Measurements from ENCODE around the gene MED4. TPM values are rescaled to one million over a fixed set of nuclear protein-coding genes. Genes with fewer than 3 reads are reported as not detected.

Gene MED4
- total and polyA plus RNA-seq, 9 of the 15 experiments (the other 6 are each of a cell fraction or from before 2014, with no cell fraction given): 24.5 to 87.3 (median 58.3) TPM

DNA sequence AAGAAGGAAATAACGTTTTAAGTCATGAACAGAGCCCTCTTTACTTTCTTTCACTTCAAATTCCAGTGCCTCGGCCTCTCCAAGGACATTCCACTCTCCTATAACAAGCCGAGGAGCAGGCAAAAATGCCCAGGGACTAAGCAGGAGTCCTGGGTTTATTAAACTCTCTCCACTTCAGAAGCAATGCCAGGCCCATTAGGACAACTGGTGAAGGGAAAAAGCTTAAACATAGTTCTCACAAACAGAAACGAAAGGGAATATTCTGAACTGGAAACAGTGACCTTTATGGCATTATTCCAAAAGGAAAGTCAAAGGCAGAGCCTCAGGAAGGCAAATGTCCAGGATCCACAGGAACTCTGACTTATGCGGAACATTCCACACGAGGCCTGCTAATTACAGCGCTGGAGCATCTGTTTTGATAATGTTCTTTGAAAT lies 30.9 kb upstream of the MED4 start (continued):
- TF ChIP-seq KDM5B (IDR thresholded peaks at IDR 0.05; ENCODE audit: insufficient replicate concordance, low read depth, low read length) (no peak), NUFIP1 (IDR thresholded peaks at IDR 0.05; ENCODE audit: partially characterized antibody) (no peak)
- TF ChIP-seq, protein P1, sequence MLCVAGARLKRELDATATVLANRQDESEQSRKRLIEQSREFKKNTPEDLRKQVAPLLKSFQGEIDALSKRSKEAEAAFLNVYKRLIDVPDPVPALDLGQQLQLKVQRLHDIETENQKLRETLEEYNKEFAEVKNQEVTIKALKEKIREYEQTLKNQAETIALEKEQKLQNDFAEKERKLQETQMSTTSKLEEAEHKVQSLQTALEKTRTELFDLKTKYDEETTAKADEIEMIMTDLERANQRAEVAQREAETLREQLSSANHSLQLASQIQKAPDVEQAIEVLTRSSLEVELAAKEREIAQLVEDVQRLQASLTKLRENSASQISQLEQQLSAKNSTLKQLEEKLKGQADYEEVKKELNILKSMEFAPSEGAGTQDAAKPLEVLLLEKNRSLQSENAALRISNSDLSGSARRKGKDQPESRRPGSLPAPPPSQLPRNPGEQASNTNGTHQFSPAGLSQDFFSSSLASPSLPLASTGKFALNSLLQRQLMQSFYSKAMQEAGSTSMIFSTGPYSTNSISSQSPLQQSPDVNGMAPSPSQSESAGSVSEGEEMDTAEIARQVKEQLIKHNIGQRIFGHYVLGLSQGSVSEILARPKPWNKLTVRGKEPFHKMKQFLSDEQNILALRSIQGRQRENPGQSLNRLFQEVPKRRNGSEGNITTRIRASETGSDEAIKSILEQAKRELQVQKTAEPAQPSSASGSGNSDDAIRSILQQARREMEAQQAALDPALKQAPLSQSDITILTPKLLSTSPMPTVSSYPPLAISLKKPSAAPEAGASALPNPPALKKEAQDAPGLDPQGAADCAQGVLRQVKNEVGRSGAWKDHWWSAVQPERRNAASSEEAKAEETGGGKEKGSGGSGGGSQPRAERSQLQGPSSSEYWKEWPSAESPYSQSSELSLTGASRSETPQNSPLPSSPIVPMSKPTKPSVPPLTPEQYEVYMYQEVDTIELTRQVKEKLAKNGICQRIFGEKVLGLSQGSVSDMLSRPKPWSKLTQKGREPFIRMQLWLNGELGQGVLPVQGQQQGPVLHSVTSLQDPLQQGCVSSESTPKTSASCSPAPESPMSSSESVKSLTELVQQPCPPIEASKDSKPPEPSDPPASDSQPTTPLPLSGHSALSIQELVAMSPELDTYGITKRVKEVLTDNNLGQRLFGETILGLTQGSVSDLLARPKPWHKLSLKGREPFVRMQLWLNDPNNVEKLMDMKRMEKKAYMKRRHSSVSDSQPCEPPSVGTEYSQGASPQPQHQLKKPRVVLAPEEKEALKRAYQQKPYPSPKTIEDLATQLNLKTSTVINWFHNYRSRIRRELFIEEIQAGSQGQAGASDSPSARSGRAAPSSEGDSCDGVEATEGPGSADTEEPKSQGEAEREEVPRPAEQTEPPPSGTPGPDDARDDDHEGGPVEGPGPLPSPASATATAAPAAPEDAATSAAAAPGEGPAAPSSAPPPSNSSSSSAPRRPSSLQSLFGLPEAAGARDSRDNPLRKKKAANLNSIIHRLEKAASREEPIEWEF (CRISPR knock-in tag; IDR thresholded peaks at IDR 0.05): no peak

DNA sequence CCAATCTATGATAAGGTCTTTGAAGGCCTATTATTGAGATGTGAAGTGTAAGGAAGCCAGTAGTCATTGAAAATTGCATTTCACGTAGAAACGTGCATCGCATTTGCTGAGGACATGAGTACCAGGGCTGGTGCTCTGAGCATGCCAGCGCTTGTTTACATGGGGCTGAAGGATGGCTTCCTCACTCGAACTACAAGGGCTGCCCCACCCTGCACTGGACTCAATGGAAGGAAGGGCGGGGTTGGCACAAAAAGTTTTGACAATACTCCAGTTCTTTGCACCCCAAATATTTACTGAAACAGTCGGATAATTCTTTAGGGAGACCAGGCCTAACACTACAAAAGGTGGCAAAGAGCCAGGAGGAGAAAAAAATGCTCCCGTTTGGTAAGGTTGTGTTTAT lies 28.9 kb upstream of the MED4 start:
- Histone ChIP-seq H3K9ac (ENCODE audit: insufficient read depth in 1 of 2, low read depth in 2 of 2, low read length in 2 of 2) (no peak overlapping the region), H2AFZ (ENCODE audit: low read depth, low read length) (no peak overlapping the region), H3K79me2 (ENCODE audit: control insufficient read depth, insufficient read depth, low read length) (no peaks in the 10 kb centered on the region), H3K9me1 (ENCODE audit: control insufficient read depth, insufficient read depth, low read length) (no peaks in the 10 kb centered on the region), H3K4me1 (replicated peaks in 1 of 2; ENCODE audit: control insufficient read depth in 2 of 2, insufficient read depth in 2 of 2, low read length in 2 of 2) (peaks cover 0 to 4% of the 10 kb centered on the region in 2 experiments; a peak in 1 of 5 replicates), H3K4me3 (no peak overlapping the region), H3K27ac (ENCODE audit: extremely low read depth, low read depth, low read length) (no peak overlapping the region), H4K20me1 (replicated peaks; ENCODE audit: control insufficient read depth, insufficient read depth, low read length) (no peaks in the 10 kb centered on the region), H3K9me3 (replicated peaks; ENCODE audit: control insufficient read depth, insufficient read depth, low read depth, low read length) (no peaks in the 10 kb centered on the region), H3K36me3 (ENCODE audit: control insufficient read depth, insufficient read depth, low read length) (no peaks in the 10 kb centered on the region), H3K27me3 (ENCODE audit: control insufficient read depth in 2 of 2, insufficient read depth in 2 of 2, low read length in 2 of 2) (no peaks in the 10 kb centered on the region), H3K4me2 (ENCODE audit: insufficient read depth, low read length) (no peak overlapping the region)
- ATAC-seq (no peak), DNase-seq (ENCODE audit: extremely low read depth in 1 of 4, low spot score in 3 of 4) (no peak), FAIRE-seq (no peak)
- intact Hi-C loops (cut with micrococcal nuclease): loop anchor here (10.0 kb wide), 1 partner anchor 171 kb away; no protein-coding TSS in a partner anchor
- in situ Hi-C loops (cut with MboI): loop anchor here (10.0 kb wide), 1 partner anchor 451 kb away; no protein-coding TSS in a partner anchor
- CTCF ChIA-PET (ENCODE audit: low intra/inter-chr PET ratio): no interaction called here
- no TSS peak for BruUV-seq (replicated peaks)
- WGBS (ENCODE audit: insufficient coverage, low coverage, missing lambda C conversion rate): 22% methylated on average over 7 of the region's 8 CpGs
- POLR2A ChIA-PET: no interaction called here
- TF ChIP-seq JUND (IDR thresholded peaks at IDR 0.05; ENCODE audit: borderline replicate concordance, low read depth, low read length) (no peak), JUND (tag; IDR thresholded peaks at IDR 0.05; ENCODE audit: borderline replicate concordance, low read depth, low read length) (no peak), HDGF (IDR thresholded peaks at IDR 0.05) (no peak), TGIF2 (CRISPR knock-in tag; IDR thresholded peaks at IDR 0.05) (no peak), EZH2 (IDR thresholded peaks at IDR 0.05; ENCODE audit: borderline replicate concordance, low read depth, low read length) (no peak), ZNF778 (CRISPR knock-in tag; IDR thresholded peaks at IDR 0.05) (no peak)
- TF ChIP-seq, protein P2, sequence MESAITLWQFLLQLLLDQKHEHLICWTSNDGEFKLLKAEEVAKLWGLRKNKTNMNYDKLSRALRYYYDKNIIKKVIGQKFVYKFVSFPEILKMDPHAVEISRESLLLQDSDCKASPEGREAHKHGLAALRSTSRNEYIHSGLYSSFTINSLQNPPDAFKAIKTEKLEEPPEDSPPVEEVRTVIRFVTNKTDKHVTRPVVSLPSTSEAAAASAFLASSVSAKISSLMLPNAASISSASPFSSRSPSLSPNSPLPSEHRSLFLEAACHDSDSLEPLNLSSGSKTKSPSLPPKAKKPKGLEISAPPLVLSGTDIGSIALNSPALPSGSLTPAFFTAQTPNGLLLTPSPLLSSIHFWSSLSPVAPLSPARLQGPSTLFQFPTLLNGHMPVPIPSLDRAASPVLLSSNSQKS (CRISPR knock-in tag; IDR thresholded peaks at IDR 0.05): no peak
- TF ChIP-seq, protein P3, sequence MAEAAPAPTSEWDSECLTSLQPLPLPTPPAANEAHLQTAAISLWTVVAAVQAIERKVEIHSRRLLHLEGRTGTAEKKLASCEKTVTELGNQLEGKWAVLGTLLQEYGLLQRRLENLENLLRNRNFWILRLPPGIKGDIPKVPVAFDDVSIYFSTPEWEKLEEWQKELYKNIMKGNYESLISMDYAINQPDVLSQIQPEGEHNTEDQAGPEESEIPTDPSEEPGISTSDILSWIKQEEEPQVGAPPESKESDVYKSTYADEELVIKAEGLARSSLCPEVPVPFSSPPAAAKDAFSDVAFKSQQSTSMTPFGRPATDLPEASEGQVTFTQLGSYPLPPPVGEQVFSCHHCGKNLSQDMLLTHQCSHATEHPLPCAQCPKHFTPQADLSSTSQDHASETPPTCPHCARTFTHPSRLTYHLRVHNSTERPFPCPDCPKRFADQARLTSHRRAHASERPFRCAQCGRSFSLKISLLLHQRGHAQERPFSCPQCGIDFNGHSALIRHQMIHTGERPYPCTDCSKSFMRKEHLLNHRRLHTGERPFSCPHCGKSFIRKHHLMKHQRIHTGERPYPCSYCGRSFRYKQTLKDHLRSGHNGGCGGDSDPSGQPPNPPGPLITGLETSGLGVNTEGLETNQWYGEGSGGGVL (CRISPR knock-in tag; IDR thresholded peaks at IDR 0.05): no peak
- TF ChIP-seq, protein P4, sequence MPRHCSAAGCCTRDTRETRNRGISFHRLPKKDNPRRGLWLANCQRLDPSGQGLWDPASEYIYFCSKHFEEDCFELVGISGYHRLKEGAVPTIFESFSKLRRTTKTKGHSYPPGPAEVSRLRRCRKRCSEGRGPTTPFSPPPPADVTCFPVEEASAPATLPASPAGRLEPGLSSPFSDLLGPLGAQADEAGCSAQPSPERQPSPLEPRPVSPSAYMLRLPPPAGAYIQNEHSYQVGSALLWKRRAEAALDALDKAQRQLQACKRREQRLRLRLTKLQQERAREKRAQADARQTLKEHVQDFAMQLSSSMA (CRISPR knock-in tag; IDR thresholded peaks at IDR 0.05): no peak
